CD4-positive, alpha-beta T cell (primary cell): ENCODE results near the gene ING3. TPM values are rescaled to one million over a fixed set of nuclear protein-coding genes. Genes with fewer than 3 reads are reported as not detected.
A peak's percentile ranks its signal among the peaks of the same experiment; 100 is the strongest.

Experiments used
- ATAC-seq: fragments of 200-7000 bp; cut with Tn5 transposase; one replicate; pipeline ENCODE4 v1.10.0; 2022; ENCODE audit warnings: mild to moderate bottlenecking; ENCODE audit not compliant: poor library complexity
- CTCF ChIA-PET: fragments of 350-600 bp; sonication (Branson Sonifier 250); formaldehyde crosslinking; loops from one replicate; lab custom pipeline; 2021; ENCODE audit warnings: antibody characterized with exemption, inconsistent platforms; lab: Charles Lee
- POLR2A ChIA-PET: fragments of 350-600 bp; sonication (Branson Sonifier 250); formaldehyde crosslinking; loops from one replicate; lab custom pipeline; 2021; ENCODE audit warnings: antibody characterized with exemption, inconsistent platforms; lab: Charles Lee
- DNase-seq, 14 experiments: peaks; one replicate each; pipeline ENCODE4 v3.0.0-alpha.2; 2013 to 2020; ENCODE audit warnings: mixed read lengths in 2 of 14
- H3K27ac ChIP-seq, 2 donors: one replicate each; pipeline versions ENCODE4 v1.5.1 to v1.7.0; 2013; ENCODE audit warnings: low read length in 2 of 2, low read depth in 1 of 2, mild to moderate bottlenecking in 1 of 2
- H3K27me3 ChIP-seq, 2 experiments: 1 replicate in 1 of 2; 2 replicates in 1 of 2; pipeline versions ENCODE4 v1.6.1 to v1.7.0; 2013; ENCODE audit warnings: low read length in 2 of 2, control low read depth in 1 of 2, mild to moderate bottlenecking in 1 of 2, moderate library complexity in 1 of 2; ENCODE audit not compliant: insufficient read depth in 2 of 2, control insufficient read depth in 1 of 2
- H3K36me3 ChIP-seq: one replicate; pipeline ENCODE4 v1.6.1; 2013; ENCODE audit warnings: low read length, control low read depth; ENCODE audit not compliant: insufficient read depth
- H3K4me1 ChIP-seq: one replicate; pipeline ENCODE4 v1.6.1; 2013; ENCODE audit warnings: low read length, control low read depth; ENCODE audit not compliant: insufficient read depth
- H3K4me3 ChIP-seq: one replicate; pipeline ENCODE4 v1.5.1; 2013; ENCODE audit warnings: mild to moderate bottlenecking, low read length, moderate library complexity
- H3K9me3 ChIP-seq, 2 experiments: 1 replicate in 1 of 2; 2 replicates in 1 of 2; pipeline versions ENCODE4 v1.6.1 to v1.7.0; 2013; ENCODE audit warnings: low read length in 2 of 2, mild to moderate bottlenecking in 2 of 2, control low read depth in 1 of 2, moderate library complexity in 1 of 2; ENCODE audit not compliant: control insufficient read depth in 1 of 2, insufficient read depth in 1 of 2
- H3K27ac Mint-ChIP-seq: one replicate; pipeline ENCODE4 v1.8.0; 2020; ENCODE audit warnings: mixed read lengths
- H3K27me3 Mint-ChIP-seq: one replicate; pipeline ENCODE4 v1.8.0; 2021; ENCODE audit warnings: mixed read lengths
- H3K36me3 Mint-ChIP-seq: one replicate; pipeline ENCODE4 v1.8.0; 2021; ENCODE audit warnings: low read depth, mixed read lengths
- H3K4me1 Mint-ChIP-seq: one replicate; pipeline ENCODE4 v1.8.0; 2021; ENCODE audit warnings: low read depth, mixed read lengths
- H3K4me3 Mint-ChIP-seq: one replicate; pipeline ENCODE4 v1.8.0; 2020; ENCODE audit warnings: mild to moderate bottlenecking, mixed read lengths
- H3K9me3 Mint-ChIP-seq: one replicate; pipeline ENCODE4 v1.8.0; 2020; ENCODE audit warnings: mixed read lengths
- intact Hi-C, 2 experiments: fragments of 100-400 bp; cut with DNase I in 1 of 2; cut with micrococcal nuclease in 1 of 2; formaldehyde crosslinking; loops; one replicate each; pipeline versions ENCODE4 v1.15.1 to v1.9.0; 2023 to 2025; cut with DNase I, micrococcal nuclease
- total RNA-seq, 174 experiments: library from RNA in 2 of 174; stranded (reverse) in 2 of 174; gene quantifications; one replicate each; pipeline ENCODE4 v1.2.3 and lab custom pipeline; 2021 to 2026
- TF ChIP-seq, protein P1 (sequence below): fragments of 200-600 bp; IDR thresholded peaks from one replicate; pipeline ENCODE4 v1.8.0; 2022; ENCODE audit warnings: antibody characterized with exemption, mild to moderate bottlenecking

The ING3 gene
- total RNA-seq, 2 experiments from 2014 or later = 37.9 to 39.3 TPM

DNA sequence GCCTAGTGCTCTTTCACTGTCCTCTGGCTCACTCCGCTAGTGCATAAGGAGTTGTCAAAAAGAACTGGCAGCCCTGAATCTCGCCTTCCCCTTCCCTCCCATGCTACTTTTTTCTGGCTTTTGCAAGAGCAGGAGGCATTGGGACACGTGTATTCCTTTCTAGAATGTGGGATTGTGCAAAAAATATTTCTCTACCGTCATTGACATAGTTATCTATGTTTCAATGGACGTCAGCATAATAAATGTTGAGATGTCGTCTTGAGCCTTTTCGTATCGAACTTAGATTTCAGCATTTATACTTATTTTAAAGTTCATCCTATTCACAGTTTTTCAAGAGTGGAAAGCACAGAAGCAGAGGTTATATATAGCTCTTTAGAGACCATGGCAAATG, 727 bp downstream of the ING3 start:
- H3K9me3 Mint-ChIP-seq = no peaks in the 10 kb centered on the region
- H3K36me3 Mint-ChIP-seq = peaks cover 52% of the 10 kb centered on the region
- intact Hi-C loops = loop anchor here in 1 of 2 experiments (1.0 to 5.0 kb wide), 2 partner anchors 36 to 144 kb away; no protein-coding TSS in a partner anchor
- H3K9me3 ChIP-seq = no peaks in the 10 kb centered on the region
- H3K4me1 ChIP-seq = peaks cover 5% of the 10 kb centered on the region
- H3K36me3 ChIP-seq = peaks cover 30% of the 10 kb centered on the region
- peak overlapping the region; percentile 96 for H3K27ac Mint-ChIP-seq
- H3K4me1 Mint-ChIP-seq = peaks cover 38% of the 10 kb centered on the region
- CTCF ChIA-PET = no interaction called here
- H3K27me3 ChIP-seq = peaks cover 0 to 3% of the 10 kb centered on the region in 2 experiments
- DNase-seq = no peak
- H3K27ac ChIP-seq = peak overlapping the region; percentile 96 to 98
- no peak for ATAC-seq
- H3K27me3 Mint-ChIP-seq = peaks cover 9% of the 10 kb centered on the region
- peak overlapping the region; percentile 71 for H3K4me3 ChIP-seq
- TF ChIP-seq, protein P1, sequence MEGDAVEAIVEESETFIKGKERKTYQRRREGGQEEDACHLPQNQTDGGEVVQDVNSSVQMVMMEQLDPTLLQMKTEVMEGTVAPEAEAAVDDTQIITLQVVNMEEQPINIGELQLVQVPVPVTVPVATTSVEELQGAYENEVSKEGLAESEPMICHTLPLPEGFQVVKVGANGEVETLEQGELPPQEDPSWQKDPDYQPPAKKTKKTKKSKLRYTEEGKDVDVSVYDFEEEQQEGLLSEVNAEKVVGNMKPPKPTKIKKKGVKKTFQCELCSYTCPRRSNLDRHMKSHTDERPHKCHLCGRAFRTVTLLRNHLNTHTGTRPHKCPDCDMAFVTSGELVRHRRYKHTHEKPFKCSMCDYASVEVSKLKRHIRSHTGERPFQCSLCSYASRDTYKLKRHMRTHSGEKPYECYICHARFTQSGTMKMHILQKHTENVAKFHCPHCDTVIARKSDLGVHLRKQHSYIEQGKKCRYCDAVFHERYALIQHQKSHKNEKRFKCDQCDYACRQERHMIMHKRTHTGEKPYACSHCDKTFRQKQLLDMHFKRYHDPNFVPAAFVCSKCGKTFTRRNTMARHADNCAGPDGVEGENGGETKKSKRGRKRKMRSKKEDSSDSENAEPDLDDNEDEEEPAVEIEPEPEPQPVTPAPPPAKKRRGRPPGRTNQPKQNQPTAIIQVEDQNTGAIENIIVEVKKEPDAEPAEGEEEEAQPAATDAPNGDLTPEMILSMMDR = no peak
- POLR2A ChIA-PET = interaction anchor here (0.5 to 1.9 kb wide), 10 partner anchors 9 to 148 kb away, joined by 3 to 10 read pairs (median 4); partner anchors contain the start of gene CPED1
- peak overlapping the region; percentile 98 for H3K4me3 Mint-ChIP-seq

GRCh38 chr7:120951826-120952225, 1.2 kb downstream of the ING3 start:
- intact Hi-C loops = loop anchor here in 1 of 2 experiments (1.0 to 5.0 kb wide), 2 partner anchors 35 to 145 kb away; no protein-coding TSS in a partner anchor
- POLR2A ChIA-PET = interaction anchor here (1.2 to 1.9 kb wide), 3 partner anchors 8 to 36 kb away, joined by 5 to 9 read pairs (median 5); partner anchors contain the start of gene CPED1
- peaks cover 35% of the 10 kb centered on the region for H3K36me3 ChIP-seq
- H3K9me3 ChIP-seq = no peaks in the 10 kb centered on the region
- peaks cover 9% of the 10 kb centered on the region for H3K27me3 Mint-ChIP-seq
- peaks cover 58% of the 10 kb centered on the region for H3K36me3 Mint-ChIP-seq
- H3K4me1 Mint-ChIP-seq = peaks cover 40% of the 10 kb centered on the region
- ATAC-seq (no peak), DNase-seq (peak in 1 of 14 experiments; percentile 11)
- H3K4me1 ChIP-seq = peaks cover 5% of the 10 kb centered on the region
- peak overlapping the region; percentile 98 for H3K4me3 Mint-ChIP-seq
- H3K9me3 Mint-ChIP-seq = no peaks in the 10 kb centered on the region
- H3K27ac ChIP-seq = peak overlapping the region in 1 of 2 donors; percentile 98
- CTCF ChIA-PET = no interaction called here
- TF ChIP-seq, protein P1 = no peak
- peak overlapping the region; percentile 71 for H3K4me3 ChIP-seq
- peak overlapping the region; percentile 96 for H3K27ac Mint-ChIP-seq
- H3K27me3 ChIP-seq = peaks cover 0 to 3% of the 10 kb centered on the region in 2 experiments

- ChIA-PET POLR2A (no interaction called here), CTCF (no interaction called here)
- Histone ChIP-seq H3K4me1 (peaks cover 5% of the 10 kb centered on the region), H3K27me3 (no peaks in the 10 kb centered on the region), H3K27ac (no peak overlapping the region), H3K4me3 (no peak overlapping the region), H3K9me3 (no peaks in the 10 kb centered on the region), H3K36me3 (peaks cover 49% of the 10 kb centered on the region)
- TF ChIP-seq, protein P1 = no peak
- no peak overlapping the region for H3K27ac Mint-ChIP-seq
- intact Hi-C loops = no loop called here
- DNase-seq (no peak), ATAC-seq (no peak)
- H3K4me3 Mint-ChIP-seq = no peak overlapping the region
- H3K9me3 Mint-ChIP-seq = no peaks in the 10 kb centered on the region
- H3K27me3 Mint-ChIP-seq = no peaks in the 10 kb centered on the region
- H3K36me3 Mint-ChIP-seq = peaks cover 81% of the 10 kb centered on the region
- peaks cover 32% of the 10 kb centered on the region for H3K4me1 Mint-ChIP-seq
Observed at GRCh38 chr7:120955577-120956149, 5.1 kb downstream of the ING3 start.
